Subcutaneous preadipocyte (primary cell): ENCODE data around the gene GSX2. TPM values are rescaled to one million over a fixed set of nuclear protein-coding genes. Genes with fewer than 3 reads are reported as not detected.

ENCODE experiments used
- small RNA-seq: library from RNA; depleted of rRNA; stranded (forward); fragments of <200 nt; gene quantifications from one replicate; pipeline ENCODE3, GENCODE V24; 2012
- total RNA-seq: library from RNA; depleted of rRNA; stranded (reverse); fragments of >200 nt; gene quantifications from 2 replicates; pipeline ENCODE4 v1.2.3, GENCODE V29; 2012

GSX2 gene
- total RNA-seq = not detected in 2 replicates

GRCh38 chr4:54099748-54100574 lies at the start of gene GSX2:
Gene GSX2 (plus strand): TSS chr4:54100163. CDS start chr4:54100345, 182 bp downstream.

GRCh38 chr4:54064317-54065111 lies 35.4 kb upstream of the GSX2 start, which contains the start of gene CHIC2:
Gene CHIC2 (minus strand): TSS chr4:54064605. CDS start chr4:54064300, 305 bp downstream.

Small RNA genes lying within 50 kb of the gene (small RNA-seq; reads per million reads assigned to genes)
- not detected for gene AC110792.1

Other genes with a start within 250 kb of the GSX2 start
- 25.4 and 38.5 TPM in 2 replicates for gene CHIC2, start 35.6 kb upstream of the GSX2 start, total RNA-seq
- gene PDGFRA, start 129.1 kb downstream of the GSX2 start, total RNA-seq = 254 and 317 TPM in 2 replicates